Urothelium cell line (cell line): ENCODE data around the gene HOXA2.

Source experiments
- DNase-seq: peaks from one replicate; pipeline ENCODE4 v3.0.0; 2011; ENCODE audit warnings: low spot score, mixed read lengths
- FAIRE-seq: peaks from 2 replicates; lab custom pipeline; 2011; peaks lifted over from hg19 to GRCh38; lab: Jason Lieb, UNC

The HOXA2 gene

GRCh38 chr7:27100694-27101170, 1.8 kb downstream of the HOXA2 start:
- FAIRE-seq (no peak), DNase-seq (no peak)

- FAIRE-seq: no peak
- DNase-seq: no peak
Observed at GRCh38 chr7:27099453-27100370, 2.8 kb downstream of the HOXA2 start.

DNA sequence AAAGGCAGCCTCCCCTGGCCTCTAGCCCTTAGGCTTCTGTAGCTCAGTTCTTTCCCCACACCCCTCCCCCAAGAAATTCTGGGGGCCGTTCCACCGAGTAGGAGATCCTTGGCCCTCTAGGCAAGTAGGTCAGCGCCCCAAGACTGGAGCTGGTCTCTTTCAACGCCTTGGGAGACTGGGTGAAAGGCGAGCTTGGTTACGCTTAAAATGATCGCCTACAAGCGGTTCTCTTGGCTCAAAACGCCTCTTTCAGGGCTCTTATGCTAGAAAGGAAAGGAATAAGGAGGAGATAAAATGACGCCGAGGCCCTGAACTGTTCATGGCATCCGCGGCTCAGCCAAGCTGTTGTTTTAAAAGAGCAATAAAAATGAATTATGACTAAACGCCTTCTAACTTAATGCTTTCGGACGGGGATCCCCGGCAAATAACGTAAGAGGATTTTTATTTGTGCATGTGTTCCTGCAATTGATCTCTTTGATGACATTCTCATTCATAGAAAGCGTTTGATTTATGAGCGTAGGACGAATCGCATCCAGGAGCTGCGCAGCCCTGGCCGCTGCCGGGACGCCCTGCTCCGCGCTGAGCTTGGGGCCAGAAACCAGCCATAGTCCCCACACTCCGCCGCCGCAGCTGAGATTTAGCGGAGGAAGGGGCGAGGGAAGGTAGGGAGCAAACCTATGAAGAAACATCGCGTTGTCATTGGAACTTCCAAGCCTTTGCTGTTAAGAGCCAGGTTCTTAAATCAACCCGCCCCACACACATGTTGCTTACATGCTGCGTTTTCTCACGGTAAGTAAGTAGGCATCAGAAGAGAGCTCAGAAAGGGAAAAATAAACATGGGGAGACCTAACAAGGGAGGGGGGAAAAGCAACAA, 3.7 kb downstream of the HOXA2 start:
- DNase-seq (no peak), FAIRE-seq (no peak)

GRCh38 chr7:27097686-27098577, 4.6 kb downstream of the HOXA2 start:
- FAIRE-seq (peak; percentile 44), DNase-seq (peak; percentile 37)

DNA sequence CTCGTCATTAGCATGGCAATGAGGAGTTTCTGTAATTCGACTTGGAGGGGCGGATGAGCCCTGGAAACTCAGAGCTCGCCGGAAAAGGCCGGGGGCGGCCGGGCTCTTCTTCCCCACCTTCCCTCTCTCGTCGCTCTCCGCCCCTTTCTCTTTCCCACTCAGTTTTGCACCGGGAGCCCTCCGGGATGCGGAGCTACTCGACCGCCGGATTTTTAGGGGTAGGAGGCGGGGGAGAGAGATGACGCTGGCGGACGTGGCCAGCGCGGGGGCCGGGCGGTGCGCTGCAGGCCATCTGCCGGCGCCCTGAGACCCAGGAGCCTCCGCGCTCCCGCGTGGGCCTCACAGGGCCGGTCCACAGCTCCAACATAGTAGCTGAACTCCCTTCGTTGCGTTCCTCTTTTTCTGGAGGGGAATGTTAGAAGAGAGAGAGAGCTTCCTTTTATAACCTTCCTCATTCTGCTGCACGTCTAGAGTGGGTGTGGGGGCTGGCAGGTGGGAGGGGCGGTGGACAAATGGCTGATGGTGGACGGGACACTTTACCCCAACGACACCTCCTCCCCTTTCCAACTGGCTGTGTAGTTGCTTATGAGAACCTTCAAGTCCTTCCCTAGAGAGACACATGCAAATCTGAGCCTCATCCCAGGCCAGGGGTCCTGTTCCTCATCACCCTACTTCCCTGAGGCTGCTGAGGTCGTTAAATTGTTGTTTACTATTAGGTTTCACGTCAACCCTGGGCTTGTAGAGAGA, 5.5 kb downstream of the HOXA2 start:
- DNase-seq (peak; percentile 63), FAIRE-seq (no peak)

GRCh38 chr7:27095897-27096767, 6.4 kb downstream of the HOXA2 start, which contains the start of gene HOXA1:
Gene HOXA1 (minus strand): TSS chr7:27096000. CDS start chr7:27095912, 88 bp downstream.
- peak; percentile 91 for FAIRE-seq
- DNase-seq: peak; percentile 96

DNA sequence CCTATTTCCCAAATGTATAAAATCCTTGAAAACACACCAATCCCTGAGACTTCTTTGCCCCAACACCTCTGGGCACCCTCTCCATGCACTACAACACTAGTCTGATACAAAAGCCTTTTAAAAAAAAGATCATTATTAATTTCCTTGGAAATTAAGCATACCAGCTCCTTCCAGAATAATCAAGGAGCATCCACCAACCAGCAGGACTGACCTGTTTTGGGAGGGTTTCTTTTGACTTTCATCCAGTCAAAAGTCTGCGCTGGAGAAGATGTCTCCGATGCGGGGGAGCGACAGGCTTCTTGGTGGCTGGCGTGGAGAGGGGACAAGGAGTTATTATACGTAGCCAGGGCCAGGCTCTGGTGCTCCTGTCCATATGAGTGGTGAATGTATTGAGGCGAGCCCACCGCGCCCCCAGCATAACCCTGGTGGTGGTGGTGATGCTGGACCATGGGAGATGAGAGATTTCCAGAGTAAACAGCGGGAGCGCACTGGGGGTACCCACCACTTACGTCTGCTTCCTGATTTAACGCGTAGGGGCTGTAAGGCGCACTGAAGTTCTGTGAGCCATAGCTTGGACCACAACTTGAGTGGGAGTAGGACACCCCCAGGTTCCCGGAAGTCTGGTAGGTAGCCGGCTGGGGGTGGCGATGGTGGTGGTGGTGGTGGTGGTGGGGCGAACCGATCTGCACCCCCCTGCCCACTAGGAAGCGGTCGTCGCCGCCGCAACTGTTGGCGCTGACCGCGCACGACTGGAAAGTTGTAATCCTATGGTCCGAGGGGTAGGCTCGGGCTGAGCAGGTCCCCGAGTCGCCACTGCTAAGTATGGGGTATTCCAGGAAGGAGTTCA, 7.2 kb downstream of the HOXA2 start:
- FAIRE-seq (peak; percentile 71), DNase-seq (no peak)

DNA sequence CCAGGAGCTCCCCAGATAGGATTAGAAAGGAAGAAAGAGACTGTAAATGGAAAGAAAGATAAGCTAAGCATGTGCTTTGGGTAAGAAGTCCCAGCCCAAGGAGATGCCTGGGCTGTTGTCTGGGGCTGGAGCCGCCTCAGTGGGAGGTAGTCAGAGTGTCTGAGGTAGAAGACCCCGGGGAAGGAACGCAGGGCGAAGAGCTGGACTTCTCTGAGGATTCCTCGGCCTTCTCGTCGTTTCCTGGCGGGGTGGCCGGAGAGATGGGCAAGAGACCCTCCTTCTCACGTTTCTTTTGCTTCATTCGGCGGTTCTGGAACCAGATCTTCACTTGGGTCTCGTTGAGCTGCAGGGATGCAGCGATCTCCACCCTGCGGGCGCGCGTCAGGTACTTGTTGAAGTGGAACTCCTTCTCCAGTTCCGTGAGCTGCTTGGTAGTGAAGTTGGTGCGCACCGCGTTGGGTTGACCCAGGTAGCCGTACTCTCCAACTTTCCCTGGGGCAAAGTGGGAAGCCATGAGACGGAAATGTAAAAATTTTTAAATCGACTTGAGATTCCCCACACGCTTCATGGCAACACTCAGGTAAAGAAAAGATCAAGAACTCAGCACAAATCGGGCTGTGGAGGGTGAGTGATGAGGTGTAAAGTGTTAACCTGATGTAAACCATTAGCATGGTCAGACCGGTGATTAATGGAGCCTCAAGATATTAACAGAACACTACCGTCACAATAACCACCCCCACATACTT, 8.0 kb downstream of the HOXA2 start:
- no peak for DNase-seq
- FAIRE-seq: no peak

- FAIRE-seq: no peak
- DNase-seq: no peak
Observed at GRCh38 chr7:27093184-27093895, 9.1 kb downstream of the HOXA2 start.

- no peak for FAIRE-seq
- DNase-seq: no peak
Observed at GRCh38 chr7:27092819-27093110, 9.7 kb downstream of the HOXA2 start.

- FAIRE-seq: no peak
- no peak for DNase-seq
Observed at GRCh38 chr7:27091941-27092818, 10.3 kb downstream of the HOXA2 start.

DNA sequence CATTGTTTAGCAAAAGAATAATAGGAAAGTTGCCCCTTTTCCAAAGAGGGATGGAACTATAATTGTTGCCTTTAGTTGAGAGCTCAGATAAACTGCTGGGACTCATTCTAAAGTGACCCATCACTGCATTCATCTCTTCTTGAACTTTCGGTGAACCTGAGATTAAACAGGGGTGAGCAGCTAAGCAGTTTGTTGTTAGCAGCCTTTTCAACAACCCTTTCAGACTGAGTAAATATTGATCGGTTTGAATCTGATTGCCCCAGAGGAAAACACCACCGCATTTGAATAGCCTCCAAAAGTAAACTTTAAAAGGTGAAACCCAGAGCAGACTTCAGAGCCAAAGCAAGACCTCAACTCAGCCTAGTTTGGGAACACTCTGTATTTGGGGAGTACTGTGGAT, 11.4 kb downstream of the HOXA2 start:
- DNase-seq: no peak
- FAIRE-seq: no peak

GRCh38 chr7:27088002-27088922, 14.2 kb downstream of the HOXA2 start:
- DNase-seq (no peak), FAIRE-seq (no peak)

- DNase-seq (no peak), FAIRE-seq (no peak)
Observed at GRCh38 chr7:27083646-27084045, 18.8 kb downstream of the HOXA2 start.

GRCh38 chr7:27082171-27082570, 20.3 kb downstream of the HOXA2 start:
- FAIRE-seq (no peak), DNase-seq (peak; percentile 41)
